GM12872 (cell line): ENCODE measurements around the gene ADAMTS18.

ENCODE experiments used
- CTCF ChIP-seq: IDR thresholded peaks from 3 replicates; pipeline ENCODE4 v1.5.1; 2011; ENCODE audit warnings: low read depth, mild to moderate bottlenecking, low read length, moderate library complexity; ENCODE audit not compliant: insufficient read depth

The ADAMTS18 gene

GRCh38 chr16:77445324-77445723 lies 10.5 kb upstream of the ADAMTS18 start:
- TF ChIP-seq CTCF = no peak

- no peak for TF ChIP-seq CTCF
These were observed 9.3 kb upstream of the ADAMTS18 start for GRCh38 chr16:77444147-77444460.

- no peak for TF ChIP-seq CTCF
These were observed 8.7 kb upstream of the ADAMTS18 start for GRCh38 chr16:77443357-77444146.

GRCh38 chr16:77442078-77442477 lies 7.2 kb upstream of the ADAMTS18 start:
- no peak for TF ChIP-seq CTCF

GRCh38 chr16:77439106-77439505 lies 4.3 kb upstream of the ADAMTS18 start:
- TF ChIP-seq CTCF = no peak

GRCh38 chr16:77437859-77438258 lies 3.0 kb upstream of the ADAMTS18 start:
- no peak for TF ChIP-seq CTCF

- no peak for TF ChIP-seq CTCF
These were observed 512 bp upstream of the ADAMTS18 start for GRCh38 chr16:77435272-77435820.
